ELR (cell line): ENCODE results near the gene ZNF724.
"Not testable (repeated sequence)": the region's sequence is repeated elsewhere in the genome, so short reads cannot be mapped to it uniquely, and the experiment has no call there.

ENCODE experiments used
- DNase-seq: peaks from one replicate; pipeline ENCODE4 v3.0.0-alpha.2; 2015; ENCODE audit warnings: low read depth

The ZNF724 gene

DNA sequence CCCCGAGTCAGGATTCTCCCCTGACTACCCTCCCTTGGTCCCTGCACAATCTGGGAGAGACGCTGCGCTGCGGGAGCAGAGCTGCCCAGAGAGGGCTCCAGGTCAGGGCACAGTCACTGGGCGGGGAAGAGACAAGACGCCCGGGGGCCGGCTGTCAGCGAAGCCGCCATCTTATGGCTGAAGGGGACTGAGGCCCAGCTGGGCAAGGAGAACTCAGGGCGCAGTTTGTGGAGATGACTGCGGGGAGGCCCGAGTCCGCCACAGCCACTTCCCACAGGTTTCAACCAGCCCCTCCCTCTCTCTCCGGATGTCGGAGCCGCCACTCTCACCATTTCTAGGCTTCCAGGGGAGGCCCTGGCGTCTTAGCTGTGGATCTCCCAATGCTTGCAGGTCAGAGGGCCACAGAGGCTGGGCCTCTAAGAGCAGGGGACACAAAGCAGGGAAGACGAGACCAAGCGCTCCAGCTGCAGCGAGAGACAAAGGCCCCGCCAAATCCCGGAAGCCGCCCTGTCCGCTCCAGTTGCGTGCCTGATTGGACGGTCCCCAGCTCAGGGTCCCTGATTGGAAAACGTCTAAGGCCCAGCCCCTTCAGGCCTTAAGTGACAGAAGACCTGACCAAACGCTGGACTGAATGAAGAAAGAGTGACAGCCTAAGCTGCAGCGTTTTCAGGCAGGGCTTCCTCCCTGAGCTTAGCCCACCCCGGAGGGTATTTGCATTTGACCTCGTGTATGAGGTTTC is at the start of gene ZNF724:
TSS of gene ZNF724 (minus strand) at position 484 of the 739 bp plus-strand sequence. CDS start at position 332, 152 bp downstream.
- DNase-seq: peak; percentile 99

DNA sequence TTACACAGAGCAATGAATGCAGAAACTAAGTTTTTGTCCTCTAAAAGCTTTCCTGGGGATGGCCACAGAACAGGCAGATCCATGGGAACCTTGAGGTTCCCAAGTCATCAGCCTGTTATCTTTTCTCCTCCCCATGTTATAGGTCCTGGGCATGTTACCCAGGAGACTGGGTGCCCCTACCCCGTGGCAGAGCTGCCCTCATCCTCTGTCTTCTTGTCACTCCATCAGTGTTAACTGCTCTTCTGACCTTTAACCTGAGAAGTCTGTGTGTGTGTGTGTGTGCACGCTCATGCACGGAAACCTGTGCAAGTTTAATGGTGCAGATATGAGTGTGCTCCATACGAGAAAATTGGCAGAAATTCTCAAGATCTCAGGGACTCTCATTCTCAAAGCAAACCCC is 43.9 kb upstream of the ZNF724 start:
- DNase-seq: no peak

DNA sequence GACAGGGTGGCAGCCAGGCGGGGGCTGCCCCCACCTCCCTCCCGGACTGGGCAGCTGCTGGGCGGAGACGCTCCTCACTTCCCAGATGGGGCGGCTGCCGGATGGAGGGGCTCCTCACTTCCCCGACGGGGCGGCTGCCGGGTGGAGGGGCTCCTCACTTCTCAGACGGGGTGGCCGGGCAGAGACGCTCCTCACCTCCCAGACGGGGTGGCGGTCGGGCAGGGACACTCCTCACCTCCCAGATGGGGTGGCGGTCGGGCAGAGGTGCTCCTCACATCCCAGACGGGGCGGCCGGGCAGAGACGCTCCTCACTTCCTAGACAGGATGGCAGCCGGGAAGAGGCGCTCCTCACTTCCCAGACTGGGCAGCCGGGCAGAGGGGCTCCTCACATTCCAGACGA is 39.8 kb upstream of the ZNF724 start:
- DNase-seq: not testable (repeated sequence)

GRCh38 chr19:23287620-23288019 is 37.4 kb upstream of the ZNF724 start:
- DNase-seq: peak; percentile 8

- DNase-seq: peak; percentile 35
Observed at GRCh38 chr19:23286477-23286876, 36.3 kb upstream of the ZNF724 start.

GRCh38 chr19:23285948-23286347 is 35.8 kb upstream of the ZNF724 start:
- no peak for DNase-seq

DNA sequence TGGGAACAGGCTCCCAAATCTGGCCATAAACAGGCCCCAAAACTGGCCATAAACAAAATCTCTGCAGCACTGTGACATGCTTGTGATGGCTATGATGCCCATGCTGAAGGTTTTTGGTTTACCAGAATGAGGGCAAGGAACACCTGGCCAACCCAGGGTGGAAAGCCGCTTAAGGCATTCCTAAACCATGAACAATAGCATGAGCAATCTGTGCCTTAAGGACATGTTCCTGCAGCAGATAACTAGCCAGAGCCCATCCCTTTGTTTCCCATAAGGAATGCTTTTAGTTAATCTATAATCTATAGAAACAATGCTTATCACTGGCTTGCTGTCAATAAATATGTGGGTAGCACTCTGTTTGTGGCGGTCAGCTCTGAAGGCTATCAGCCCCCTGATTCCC is 35.1 kb upstream of the ZNF724 start:
- peak; percentile 28 for DNase-seq

DNA sequence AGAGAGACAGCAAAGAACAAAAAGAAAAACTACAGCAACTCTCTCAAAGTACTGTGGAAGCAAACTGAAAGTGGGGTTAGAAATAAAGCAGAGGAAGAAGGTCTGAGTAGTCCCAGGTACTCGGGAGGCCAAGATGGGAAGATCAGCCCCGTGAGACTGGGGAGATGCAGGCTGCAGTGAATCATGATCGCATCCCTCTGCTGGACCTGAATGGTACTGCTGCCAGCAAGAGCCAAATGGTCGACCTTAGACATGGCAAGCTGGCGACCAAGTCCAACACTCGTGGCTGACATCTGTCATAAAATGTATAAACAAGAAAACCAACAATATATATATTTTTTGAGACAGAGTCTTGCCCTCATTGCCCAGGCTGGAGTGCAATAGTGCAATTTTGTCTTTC is 33.7 kb upstream of the ZNF724 start:
- DNase-seq: peak; percentile 66

GRCh38 chr19:23281663-23282276 is 31.6 kb upstream of the ZNF724 start:
- peak; percentile 14 for DNase-seq

DNA sequence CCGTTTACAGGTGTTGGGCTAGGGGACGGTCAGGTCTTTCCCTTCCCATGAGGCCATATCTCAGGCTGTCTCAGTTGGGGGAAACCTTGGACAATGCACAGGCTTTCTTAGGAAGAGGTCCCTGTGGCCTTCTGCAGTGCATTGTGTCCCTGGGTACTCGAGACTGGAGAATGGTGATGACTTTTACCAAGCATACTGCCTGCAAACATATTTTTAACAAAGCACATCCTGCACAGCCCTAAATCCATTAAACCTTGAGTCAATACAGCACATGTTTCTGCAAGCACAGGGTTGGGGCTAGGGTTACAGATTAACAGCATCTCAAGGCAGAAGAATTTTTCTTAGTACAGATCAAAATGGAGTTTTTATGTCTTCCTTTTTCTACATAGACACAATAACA is 27.9 kb upstream of the ZNF724 start:
- not testable (repeated sequence) for DNase-seq

GRCh38 chr19:23273590-23274412 is 23.6 kb upstream of the ZNF724 start:
- peak; percentile 93 for DNase-seq

DNA sequence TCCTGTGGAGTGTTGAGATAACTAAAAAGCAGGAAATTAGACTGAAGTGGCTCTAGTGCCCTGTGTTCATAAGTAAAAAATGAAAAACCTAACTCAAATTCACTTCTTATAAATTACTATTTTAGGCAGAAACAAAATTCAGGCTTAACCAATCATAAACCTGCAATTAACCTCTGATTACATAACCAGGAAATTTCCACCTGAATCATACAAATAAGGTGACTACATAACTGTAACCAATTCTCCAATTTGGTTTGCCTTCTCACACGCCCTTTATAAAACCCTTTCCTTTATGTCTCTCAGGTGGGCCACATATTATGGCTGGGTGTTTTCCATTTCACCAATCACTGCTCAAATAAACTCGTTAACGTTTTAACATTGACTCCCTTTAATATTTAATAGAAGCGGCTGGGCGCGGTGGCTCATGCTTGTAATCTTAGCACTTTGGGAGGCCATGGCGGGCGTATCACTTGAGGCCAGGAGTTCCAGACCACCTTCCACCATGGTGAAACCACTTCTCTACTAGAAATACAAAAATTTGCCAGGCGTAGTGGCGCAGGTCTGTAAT is 22.9 kb upstream of the ZNF724 start:
- no peak for DNase-seq

GRCh38 chr19:23263870-23264590 is 13.8 kb upstream of the ZNF724 start:
- DNase-seq: no peak

GRCh38 chr19:23263396-23263795 is 13.2 kb upstream of the ZNF724 start:
- no peak for DNase-seq

DNA sequence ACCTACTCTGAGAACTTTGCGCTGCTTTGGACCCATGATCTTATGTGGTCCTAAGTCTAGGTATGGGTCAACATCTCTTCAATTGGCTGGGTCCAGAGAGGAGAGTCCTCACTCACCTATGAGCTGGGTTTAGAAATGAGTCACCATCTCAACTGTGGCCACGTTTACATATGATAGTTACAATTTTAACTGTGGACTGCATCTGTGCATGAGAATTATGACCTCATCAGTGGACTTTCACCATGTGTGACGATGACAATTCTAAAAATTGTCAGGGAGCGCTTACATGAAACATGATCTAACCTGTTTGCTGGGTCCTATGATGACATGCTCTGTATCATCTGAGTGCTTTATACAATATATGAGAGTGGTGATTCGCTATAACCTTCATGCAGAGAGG is 12.7 kb upstream of the ZNF724 start:
- DNase-seq: no peak

DNA sequence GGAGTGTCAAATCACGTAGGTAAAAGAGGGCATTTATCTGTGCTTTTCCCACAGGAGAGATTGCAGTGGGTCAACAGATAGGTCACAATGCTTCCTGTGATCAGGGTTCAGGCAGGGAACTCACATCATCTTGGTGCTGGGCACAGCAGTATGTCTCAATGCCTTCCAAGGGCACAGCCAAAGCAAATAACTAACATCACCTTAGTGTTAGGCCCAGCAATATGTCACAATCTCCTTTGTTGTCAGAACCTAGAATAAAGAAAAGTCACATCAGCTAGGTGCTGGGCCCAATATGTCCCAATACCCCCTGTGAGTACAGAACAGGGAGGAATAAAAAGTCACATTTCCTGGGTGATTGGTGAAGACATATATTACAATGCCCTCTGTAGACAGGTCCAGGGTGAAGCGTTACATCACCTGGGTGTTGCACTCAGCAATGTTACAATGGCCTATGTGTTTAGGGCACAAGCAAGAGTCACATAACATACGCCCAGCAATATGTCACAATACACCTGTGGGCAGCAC is 11.4 kb upstream of the ZNF724 start:
- DNase-seq: no peak

DNA sequence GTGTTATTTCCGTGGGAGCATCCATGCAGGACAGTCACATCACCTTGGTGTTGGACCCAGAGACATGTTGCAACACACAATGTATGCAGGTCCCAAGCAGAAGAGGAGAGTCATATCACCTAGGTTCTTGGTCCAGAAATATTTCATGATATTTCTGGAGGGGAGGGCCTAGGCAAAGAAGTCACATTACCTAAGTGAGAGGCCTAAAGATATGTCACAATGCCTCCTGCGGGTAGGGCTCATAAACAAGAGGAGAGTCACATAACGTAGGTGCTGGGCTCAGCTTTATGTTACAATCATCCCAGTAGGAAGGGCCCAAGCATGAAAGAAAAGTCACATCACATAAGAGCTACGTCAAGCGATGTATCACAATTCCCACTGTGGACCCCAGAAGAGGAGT is 10.8 kb upstream of the ZNF724 start:
- no peak for DNase-seq

GRCh38 chr19:23259961-23260360 is 9.8 kb upstream of the ZNF724 start:
- no peak for DNase-seq

- DNase-seq: no peak
Observed at GRCh38 chr19:23255700-23256099, 5.5 kb upstream of the ZNF724 start.

DNA sequence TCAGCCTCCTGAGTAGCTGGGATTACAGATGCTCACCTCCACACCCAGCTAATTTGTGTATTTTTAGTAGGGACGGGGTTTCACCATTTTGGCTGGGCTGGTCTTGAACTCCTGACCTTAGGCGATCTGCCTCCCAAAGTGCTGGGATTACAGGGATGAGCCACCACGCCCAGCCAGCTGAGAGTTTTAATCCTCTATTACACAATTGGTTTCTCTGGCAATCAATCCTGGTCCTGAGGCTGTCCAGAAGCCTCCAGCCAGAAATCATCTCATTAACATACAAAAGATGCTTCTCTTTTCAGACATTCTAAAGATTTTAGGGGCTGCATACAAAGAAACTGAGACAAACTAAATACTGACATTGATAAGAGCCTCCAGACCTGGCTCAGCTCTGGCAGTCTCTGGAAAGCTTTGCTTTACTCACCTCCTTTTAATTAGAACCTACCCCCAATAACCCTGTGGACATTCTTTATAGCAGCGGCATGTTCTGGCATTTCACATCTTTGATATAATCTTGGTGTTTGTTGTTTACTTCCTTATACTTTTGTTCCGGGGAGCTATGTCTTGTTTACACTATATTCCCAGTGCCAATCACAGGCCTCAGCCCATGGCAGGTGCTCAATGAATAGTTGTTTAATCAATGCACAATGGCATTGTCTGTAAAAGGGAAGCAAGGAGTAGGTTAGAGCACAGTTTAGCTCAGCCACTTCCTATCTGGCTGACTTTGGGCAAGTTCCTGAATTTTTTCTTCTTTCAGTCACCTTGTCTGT is 4.1 kb upstream of the ZNF724 start:
- no peak for DNase-seq

DNA sequence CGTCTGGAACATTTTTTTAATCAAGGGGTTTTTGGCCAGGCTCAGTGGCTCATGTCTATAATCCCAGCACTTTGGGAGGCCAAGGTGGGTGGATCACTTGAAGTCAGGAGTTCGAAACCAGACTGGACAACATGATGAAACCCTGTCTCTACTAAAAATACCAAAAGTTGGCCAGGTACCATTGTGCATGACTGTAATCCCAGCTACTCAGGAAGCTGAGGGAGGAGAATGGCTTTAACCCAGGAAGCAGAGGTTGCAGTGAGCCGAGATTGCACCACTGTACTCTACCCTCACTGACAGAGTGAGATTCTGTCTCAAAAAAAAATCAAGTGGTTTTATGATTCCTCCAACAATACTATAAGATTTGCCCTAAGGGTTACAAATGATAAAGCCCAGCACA is 3.1 kb upstream of the ZNF724 start:
- DNase-seq: not testable (repeated sequence)
